SK-N-SH treated with all-trans-retinoic acid at 6 μM for 48 hours (cell line): ENCODE measurements around the gene SP5.

Source experiments
- ARNTL ChIP-seq: fragments of 450-650 bp; formaldehyde crosslinking; IDR thresholded peaks from 2 replicates; pipeline ENCODE4 v1.5.0; 2020; ENCODE audit warnings: low read depth, mild to moderate bottlenecking, moderate library complexity, borderline replicate concordance
- CSDC2 ChIP-seq: fragments of 250-450 bp; sonication (Bioruptor Pico); IDR thresholded peaks from 2 replicates; pipeline ENCODE4 v1.5.0; 2020; ENCODE audit warnings: mild to moderate bottlenecking, moderate library complexity
- ESRRG ChIP-seq: fragments of 250-450 bp; sonication (Bioruptor Pico); IDR thresholded peaks from 2 replicates; pipeline ENCODE4 v1.6.1; 2021; ENCODE audit warnings: mild to moderate bottlenecking
- PATZ1 ChIP-seq: fragments of 250-450 bp; sonication (Bioruptor Pico); IDR thresholded peaks from 2 replicates; pipeline ENCODE4 v1.8.0; 2020; ENCODE audit warnings: mild to moderate bottlenecking, moderate library complexity, borderline replicate concordance
- SNAI2 ChIP-seq: fragments of 250-450 bp; sonication (Bioruptor Pico); IDR thresholded peaks from 2 replicates; pipeline ENCODE4 v1.5.0; 2020; ENCODE audit warnings: mild to moderate bottlenecking, moderate library complexity
- ZNF70 ChIP-seq: fragments of 450-650 bp; formaldehyde crosslinking; IDR thresholded peaks from 2 replicates; pipeline ENCODE4 v1.5.0; 2020; ENCODE audit warnings: mild to moderate bottlenecking, moderate library complexity
- TF ChIP-seq, protein P1 (sequence below): fragments of 250-450 bp; sonication (Bioruptor Pico); IDR thresholded peaks from 2 replicates; pipeline ENCODE4 v1.5.1; 2020; ENCODE audit warnings: low read depth, mild to moderate bottlenecking, moderate library complexity

DNA sequence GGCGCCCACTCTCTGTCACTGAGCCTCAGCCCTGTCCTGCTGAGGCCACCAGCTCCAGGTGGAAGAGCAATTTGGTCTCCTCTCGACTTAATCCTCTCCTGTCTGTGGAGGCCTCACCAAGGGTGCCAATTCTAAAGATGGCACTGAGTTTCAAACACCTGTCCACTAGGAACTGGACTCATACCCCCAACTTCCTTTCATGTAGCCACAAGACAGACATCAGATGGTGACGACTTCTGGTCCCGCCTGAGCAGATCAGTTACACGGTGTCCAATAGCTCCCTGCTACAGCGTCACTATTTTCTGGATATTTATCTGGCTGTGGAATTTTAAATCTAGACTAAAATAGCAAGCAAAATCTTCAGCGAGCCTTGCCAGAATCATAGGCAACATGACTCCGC lies 24.5 kb upstream of the SP5 start:
- TF ChIP-seq PATZ1 (CRISPR knock-in tag) = no peak
- no peak for TF ChIP-seq ESRRG (CRISPR knock-in tag)
- no peak for TF ChIP-seq SNAI2
- TF ChIP-seq CSDC2 (CRISPR knock-in tag) = no peak
- TF ChIP-seq, protein P1, sequence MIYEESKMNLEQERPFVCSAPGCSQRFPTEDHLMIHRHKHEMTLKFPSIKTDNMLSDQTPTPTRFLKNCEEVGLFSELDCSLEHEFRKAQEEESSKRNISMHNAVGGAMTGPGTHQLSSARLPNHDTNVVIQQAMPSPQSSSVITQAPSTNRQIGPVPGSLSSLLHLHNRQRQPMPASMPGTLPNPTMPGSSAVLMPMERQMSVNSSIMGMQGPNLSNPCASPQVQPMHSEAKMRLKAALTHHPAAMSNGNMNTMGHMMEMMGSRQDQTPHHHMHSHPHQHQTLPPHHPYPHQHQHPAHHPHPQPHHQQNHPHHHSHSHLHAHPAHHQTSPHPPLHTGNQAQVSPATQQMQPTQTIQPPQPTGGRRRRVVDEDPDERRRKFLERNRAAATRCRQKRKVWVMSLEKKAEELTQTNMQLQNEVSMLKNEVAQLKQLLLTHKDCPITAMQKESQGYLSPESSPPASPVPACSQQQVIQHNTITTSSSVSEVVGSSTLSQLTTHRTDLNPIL (CRISPR knock-in tag) = no peak
- no peak for TF ChIP-seq ZNF70 (CRISPR knock-in tag)
- TF ChIP-seq ARNTL = no peak
